Measurements from ENCODE around the gene CDON.

GRCh38 chr11:126111458-126112116, 48.9 kb upstream of the CDON start:
- TF ChIP-seq CTCF (IDR thresholded peaks at IDR 0.05): no peak
- peak in 2 of 3 donors; percentile 50 to 51 for TF ChIP-seq POLR2AphosphoS5 (IDR thresholded peaks at IDR 0.05)
- no peak for TF ChIP-seq POLR2A (IDR thresholded peaks at IDR 0.05)
